ENCODE results near the gene SDE2.

SDE2 gene

GRCh38 chr1:226006686-226007085 is 7.5 kb upstream of the SDE2 start:
- TF ChIP-seq CTCF (IDR thresholded peaks at IDR 0.05) = no peak
- no peaks in the 10 kb centered on the region for H3K4me1 ChIP-seq
- no peak overlapping the region for H3K4me3 ChIP-seq
- intact Hi-C loops (cut with DNase I; ENCODE audit: low total_unique reads) = no loop called here
- peaks cover 0 to 2% of the 10 kb centered on the region in 2 donors for H3K27me3 ChIP-seq
- no peaks in the 10 kb centered on the region for H3K36me3 ChIP-seq
- H3K27ac ChIP-seq = no peak overlapping the region
- H3K9me3 ChIP-seq = no peaks in the 10 kb centered on the region
- no peak for DNase-seq

- intact Hi-C loops (cut with DNase I; ENCODE audit: low total_unique reads) = loop anchor here (5.0 kb wide), 1 partner anchor 58 kb away; the partner anchor contains the start of gene H3-3A
Measured at GRCh38 chr1:226004396-226004795, 5.3 kb upstream of the SDE2 start.

GRCh38 chr1:226003502-226004170 is 4.5 kb upstream of the SDE2 start:
- Histone ChIP-seq H3K4me1 (peaks cover 0 to 11% (median 0%) of the 10 kb centered on the region in 4 donors), H3K27ac (no peak overlapping the region)
- intact Hi-C loops (cut with DNase I; ENCODE audit: low total_unique reads) = loop anchor here (5.0 kb wide), 1 partner anchor 59 kb away; the partner anchor contains the start of gene H3-3A

More at GRCh38 chr1:226004396-226004795, 5.3 kb upstream of the SDE2 start:
- Histone ChIP-seq H3K27me3 (peaks cover 0 to 2% of the 10 kb centered on the region in 2 donors), H3K4me1 (peaks cover 0 to 10% (median 0%) of the 10 kb centered on the region in 4 donors), H3K27ac (no peak overlapping the region), H3K4me3 (no peak overlapping the region), H3K9me3 (no peaks in the 10 kb centered on the region), H3K36me3 (no peaks in the 10 kb centered on the region)
- no peak for TF ChIP-seq CTCF (IDR thresholded peaks at IDR 0.05)
- DNase-seq = no peak

GRCh38 chr1:226002667-226003501 is 3.7 kb upstream of the SDE2 start:
- no peaks in the 10 kb centered on the region for H3K27me3 ChIP-seq
- H3K27ac ChIP-seq = peak overlapping the region; percentile 14 to 20
- DNase-seq = peak; percentile 73 to 75
- H3K4me1 ChIP-seq = peaks cover 0 to 18% (median 7%) of the 10 kb centered on the region in 4 donors
- H3K36me3 ChIP-seq = no peaks in the 10 kb centered on the region
- H3K4me3 ChIP-seq = no peak overlapping the region
- no peak for TF ChIP-seq CTCF (IDR thresholded peaks at IDR 0.05)
- intact Hi-C loops (cut with DNase I; ENCODE audit: low total_unique reads) = loop anchor here (5.0 kb wide), 1 partner anchor 59 kb away; the partner anchor contains the start of gene H3-3A
- H3K9me3 ChIP-seq = no peaks in the 10 kb centered on the region

More at GRCh38 chr1:226003502-226004170, 4.5 kb upstream of the SDE2 start:
- TF ChIP-seq CTCF (IDR thresholded peaks at IDR 0.05) = no peak
- Histone ChIP-seq H3K9me3 (no peaks in the 10 kb centered on the region), H3K27me3 (peaks cover 0 to 1% of the 10 kb centered on the region in 2 donors), H3K4me3 (no peak overlapping the region), H3K36me3 (no peaks in the 10 kb centered on the region)
- DNase-seq = no peak

- peak; percentile 78 to 82 for DNase-seq
- no peaks in the 10 kb centered on the region for H3K9me3 ChIP-seq
- peak overlapping the region; percentile 20 to 35 for H3K27ac ChIP-seq
- no peaks in the 10 kb centered on the region for H3K36me3 ChIP-seq
- peaks cover 0 to 26% (median 12%) of the 10 kb centered on the region in 4 donors for H3K4me1 ChIP-seq
- no peak for TF ChIP-seq CTCF (IDR thresholded peaks at IDR 0.05)
- intact Hi-C loops (cut with DNase I; ENCODE audit: low total_unique reads) = loop anchor here (5.0 kb wide), 1 partner anchor 60 kb away; the partner anchor contains the start of gene H3-3A
- no peak overlapping the region for H3K4me3 ChIP-seq
- H3K27me3 ChIP-seq = no peaks in the 10 kb centered on the region
Measured at GRCh38 chr1:226001963-226002666, 3.0 kb upstream of the SDE2 start.

Measured in tibial artery (tissue), 4 donors.